HUES6 (cell line): Measurements from ENCODE around the gene CLSTN2.

Experiments used
- H3K27ac ChIP-seq: 2 replicates; pipeline ENCODE4 v1.7.0; 2013; ENCODE audit warnings: low read depth, mild to moderate bottlenecking, low read length, inconsistent platforms
- H3K27me3 ChIP-seq: 2 replicates; pipeline ENCODE4 v1.6.1; 2013; ENCODE audit warnings: low read length; ENCODE audit not compliant: control insufficient read depth, insufficient read depth
- H3K36me3 ChIP-seq: 2 replicates; pipeline ENCODE4 v1.6.1; 2013; ENCODE audit warnings: low read length; ENCODE audit not compliant: control insufficient read depth, insufficient read depth
- H3K4me1 ChIP-seq: 2 replicates; pipeline ENCODE4 v1.6.1; 2013; ENCODE audit warnings: low read length; ENCODE audit not compliant: control insufficient read depth, insufficient read depth
- H3K4me3 ChIP-seq: 2 replicates; pipeline ENCODE4 v1.5.1; 2013; ENCODE audit warnings: low read depth, low read length
- H3K9ac ChIP-seq: one replicate; pipeline ENCODE4 v1.6.1; 2013; ENCODE audit warnings: mild to moderate bottlenecking, low read length
- H3K9me3 ChIP-seq: 2 replicates; pipeline ENCODE4 v1.6.1; 2013; ENCODE audit warnings: low read depth, low read length; ENCODE audit not compliant: control insufficient read depth, insufficient read depth

CLSTN2 gene

GRCh38 chr3:140384876-140385275 lies 449.9 kb downstream of the CLSTN2 start:
- Histone ChIP-seq H3K27me3 (no peaks in the 10 kb centered on the region), H3K27ac (no peak overlapping the region), H3K4me1 (no peaks in the 10 kb centered on the region; the same call in 1 of the 2 replicates), H3K9ac (no peak overlapping the region), H3K4me3 (no peak overlapping the region), H3K9me3 (no peaks in the 10 kb centered on the region), H3K36me3 (no peaks in the 10 kb centered on the region)

- Histone ChIP-seq H3K9ac (no peak overlapping the region), H3K36me3 (no peaks in the 10 kb centered on the region), H3K27ac (no peak overlapping the region), H3K27me3 (no peaks in the 10 kb centered on the region), H3K9me3 (no peaks in the 10 kb centered on the region), H3K4me1 (no peaks in the 10 kb centered on the region; the same call in 1 of the 2 replicates), H3K4me3 (no peak overlapping the region)
Measured at GRCh38 chr3:140386357-140387100, 451.5 kb downstream of the CLSTN2 start.

- no peaks in the 10 kb centered on the region for H3K9me3 ChIP-seq
- H3K27me3 ChIP-seq, result no peaks in the 10 kb centered on the region
- H3K36me3 ChIP-seq, result no peaks in the 10 kb centered on the region
- no peak overlapping the region for H3K27ac ChIP-seq
- no peak overlapping the region for H3K4me3 ChIP-seq
- no peaks in the 10 kb centered on the region; the same call in 1 of the 2 replicates for H3K4me1 ChIP-seq
- H3K9ac ChIP-seq, result no peak overlapping the region
Measured at GRCh38 chr3:140387244-140387643, 452.3 kb downstream of the CLSTN2 start.

- Histone ChIP-seq H3K27me3 (no peaks in the 10 kb centered on the region), H3K4me1 (no peaks in the 10 kb centered on the region; the same call in 1 of the 2 replicates), H3K4me3 (no peak overlapping the region), H3K36me3 (no peaks in the 10 kb centered on the region), H3K9ac (no peak overlapping the region), H3K9me3 (no peaks in the 10 kb centered on the region), H3K27ac (no peak overlapping the region)
Measured at GRCh38 chr3:140388202-140388922, 453.4 kb downstream of the CLSTN2 start.

- H3K9ac ChIP-seq, result no peak overlapping the region
- no peak overlapping the region for H3K4me3 ChIP-seq
- H3K4me1 ChIP-seq, result no peaks in the 10 kb centered on the region
- H3K27ac ChIP-seq, result no peak overlapping the region
- H3K36me3 ChIP-seq, result no peaks in the 10 kb centered on the region
- H3K9me3 ChIP-seq, result no peaks in the 10 kb centered on the region
- no peaks in the 10 kb centered on the region for H3K27me3 ChIP-seq
Measured at GRCh38 chr3:140391061-140391460, 456.1 kb downstream of the CLSTN2 start.

GRCh38 chr3:140394488-140395133 lies 459.6 kb downstream of the CLSTN2 start:
- H3K4me3 ChIP-seq, result no peak overlapping the region
- no peaks in the 10 kb centered on the region for H3K36me3 ChIP-seq
- H3K9me3 ChIP-seq, result no peaks in the 10 kb centered on the region
- no peaks in the 10 kb centered on the region for H3K4me1 ChIP-seq
- no peaks in the 10 kb centered on the region for H3K27me3 ChIP-seq
- no peak overlapping the region for H3K9ac ChIP-seq
- no peak overlapping the region for H3K27ac ChIP-seq

- Histone ChIP-seq H3K27me3 (no peaks in the 10 kb centered on the region), H3K4me3 (no peak overlapping the region), H3K9ac (no peak overlapping the region), H3K27ac (no peak overlapping the region), H3K4me1 (no peaks in the 10 kb centered on the region), H3K36me3 (no peaks in the 10 kb centered on the region), H3K9me3 (no peaks in the 10 kb centered on the region)
Measured at GRCh38 chr3:140395134-140396075, 460.4 kb downstream of the CLSTN2 start.

- no peaks in the 10 kb centered on the region for H3K36me3 ChIP-seq
- no peak overlapping the region for H3K9ac ChIP-seq
- no peak overlapping the region for H3K27ac ChIP-seq
- no peaks in the 10 kb centered on the region for H3K4me1 ChIP-seq
- no peaks in the 10 kb centered on the region for H3K9me3 ChIP-seq
- H3K27me3 ChIP-seq, result no peaks in the 10 kb centered on the region
- no peak overlapping the region for H3K4me3 ChIP-seq
Measured at GRCh38 chr3:140396110-140396509, 461.1 kb downstream of the CLSTN2 start.

- Histone ChIP-seq H3K27me3 (no peaks in the 10 kb centered on the region), H3K9ac (no peak overlapping the region), H3K9me3 (no peaks in the 10 kb centered on the region), H3K27ac (no peak overlapping the region), H3K4me1 (no peaks in the 10 kb centered on the region), H3K36me3 (no peaks in the 10 kb centered on the region), H3K4me3 (no peak overlapping the region)
Measured at GRCh38 chr3:140397847-140398246, 462.9 kb downstream of the CLSTN2 start.

- no peak overlapping the region for H3K4me3 ChIP-seq
- no peaks in the 10 kb centered on the region for H3K27me3 ChIP-seq
- H3K9me3 ChIP-seq, result no peaks in the 10 kb centered on the region
- no peaks in the 10 kb centered on the region for H3K4me1 ChIP-seq
- H3K27ac ChIP-seq, result no peak overlapping the region
- H3K36me3 ChIP-seq, result no peaks in the 10 kb centered on the region
- H3K9ac ChIP-seq, result no peak overlapping the region
Measured at GRCh38 chr3:140398387-140398786, 463.4 kb downstream of the CLSTN2 start.
